Urinary bladder (tissue), 4 donors: ENCODE data around the gene CPLX1. TPM values are rescaled to one million over a fixed set of nuclear protein-coding genes. Genes with fewer than 3 reads are reported as not detected.

ENCODE experiments used
- DNase-seq: peaks from one replicate; pipeline ENCODE4 v3.0.0-alpha.2; 2015; ENCODE audit errors: extremely low spot score
- H3K27ac ChIP-seq: one replicate; pipeline ENCODE4 v1.5.1; 2013; ENCODE audit warnings: low read depth, mild to moderate bottlenecking, moderate library complexity
- H3K36me3 ChIP-seq: one replicate; pipeline ENCODE4 v1.6.1; 2013; ENCODE audit warnings: mild to moderate bottlenecking, moderate library complexity; ENCODE audit not compliant: insufficient read depth
- H3K4me1 ChIP-seq: one replicate; pipeline ENCODE4 v1.6.1; 2013; ENCODE audit warnings: mild to moderate bottlenecking, moderate library complexity; ENCODE audit not compliant: insufficient read depth
- H3K4me3 ChIP-seq: one replicate; pipeline ENCODE4 v1.5.1; 2013; ENCODE audit warnings: low read depth, low read length
- WGBS: extraction: QIAGEN DNeasy Blood & Tissue Kit; methylation state at CpG from one replicate; pipeline ENCODE4 v1.1.7; 2013; 5-methylcytosine and 5-hydroxymethylcytosine counted together
- polyA plus RNA-seq: library from polyadenylated mRNA; stranded (reverse); fragments of 200-250 nt; gene quantifications from one replicate; pipeline ENCODE4 v1.2.3, GENCODE V29; 2013
- total RNA-seq: library from RNA; depleted of rRNA; stranded (reverse); fragments of >200 nt; gene quantifications from one replicate; pipeline ENCODE4 v1.2.3, GENCODE V29; 2014
- donor health status: healthy with polysubstance abuse.
- donor health status: healthy.

CPLX1 gene
- total and polyA plus RNA-seq, 2 donors = 0.48 to 3.6 TPM

DNA sequence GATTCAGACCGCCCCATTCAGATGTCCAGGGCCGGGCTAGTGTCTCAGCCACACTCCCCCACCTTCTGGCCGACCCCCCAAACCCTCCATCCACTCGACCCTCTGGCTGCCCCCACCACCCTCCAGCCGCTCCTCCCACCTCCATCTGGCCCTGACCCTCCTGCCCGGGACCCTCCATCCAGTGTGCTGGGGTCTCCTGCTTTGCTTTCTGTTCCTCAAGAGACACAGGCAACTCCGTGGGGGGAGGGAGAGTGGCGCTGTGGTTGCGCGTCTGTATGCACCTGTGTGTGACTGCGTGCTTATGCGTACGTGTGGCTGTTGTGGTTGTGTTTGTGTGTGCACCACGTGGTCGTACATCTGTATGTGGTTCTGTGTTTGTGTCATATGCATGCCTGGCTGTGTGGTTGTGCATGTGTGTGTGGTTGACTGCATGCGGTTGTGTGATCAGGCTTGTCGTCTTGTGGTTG lies 33.3 kb downstream of the CPLX1 start:
- DNase-seq = no peak
- WGBS = 41% methylated on average over 17 of the region's 17 CpGs
- Histone ChIP-seq H3K4me1 (peaks cover 1% of the 10 kb centered on the region), H3K36me3 (no peaks in the 10 kb centered on the region), H3K4me3 (no peak overlapping the region), H3K27ac (no peak overlapping the region)

DNA sequence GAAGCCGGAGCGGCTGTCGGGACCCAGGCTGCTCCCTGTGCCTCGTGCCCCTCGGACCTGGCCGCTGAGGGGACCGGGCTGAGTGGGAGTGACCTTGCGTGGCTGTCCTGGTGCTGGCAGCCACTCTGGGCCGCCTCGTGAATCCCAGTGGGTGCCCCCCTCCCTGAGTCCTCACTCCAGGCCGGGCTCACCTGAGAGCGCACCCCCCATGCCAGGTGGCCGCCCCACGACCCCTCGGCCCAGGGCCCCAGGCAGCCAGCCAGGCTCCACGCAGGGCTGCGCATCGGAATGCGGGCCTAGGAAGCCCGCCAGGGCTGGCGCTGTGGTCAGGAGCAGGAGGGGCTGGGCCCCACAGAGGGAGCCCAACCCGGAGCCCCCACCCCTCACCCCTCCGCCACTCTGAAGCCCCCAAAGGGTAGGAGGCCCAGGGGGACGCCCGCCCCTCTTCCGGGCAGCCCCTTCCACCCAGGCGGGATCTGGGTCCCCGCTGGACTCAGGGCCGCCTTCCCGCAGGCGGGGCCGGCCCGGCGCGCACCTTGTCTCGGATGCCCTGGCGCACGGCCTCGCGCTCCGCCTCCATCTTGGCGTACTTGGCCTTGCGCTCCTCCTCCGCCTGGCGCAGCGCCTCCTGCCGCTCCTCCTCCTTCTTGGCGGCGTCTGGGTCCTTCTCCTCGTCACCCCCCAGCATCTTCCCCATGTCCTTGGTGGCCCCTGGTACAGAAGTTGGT lies 33.9 kb downstream of the CPLX1 start:
- peak overlapping the region; percentile 6 for H3K4me3 ChIP-seq
- no peak for DNase-seq
- no peaks in the 10 kb centered on the region for H3K36me3 ChIP-seq
- H3K27ac ChIP-seq = no peak overlapping the region
- peaks cover 1% of the 10 kb centered on the region for H3K4me1 ChIP-seq
- WGBS = 11% methylated on average over 50 of the region's 50 CpGs

DNA sequence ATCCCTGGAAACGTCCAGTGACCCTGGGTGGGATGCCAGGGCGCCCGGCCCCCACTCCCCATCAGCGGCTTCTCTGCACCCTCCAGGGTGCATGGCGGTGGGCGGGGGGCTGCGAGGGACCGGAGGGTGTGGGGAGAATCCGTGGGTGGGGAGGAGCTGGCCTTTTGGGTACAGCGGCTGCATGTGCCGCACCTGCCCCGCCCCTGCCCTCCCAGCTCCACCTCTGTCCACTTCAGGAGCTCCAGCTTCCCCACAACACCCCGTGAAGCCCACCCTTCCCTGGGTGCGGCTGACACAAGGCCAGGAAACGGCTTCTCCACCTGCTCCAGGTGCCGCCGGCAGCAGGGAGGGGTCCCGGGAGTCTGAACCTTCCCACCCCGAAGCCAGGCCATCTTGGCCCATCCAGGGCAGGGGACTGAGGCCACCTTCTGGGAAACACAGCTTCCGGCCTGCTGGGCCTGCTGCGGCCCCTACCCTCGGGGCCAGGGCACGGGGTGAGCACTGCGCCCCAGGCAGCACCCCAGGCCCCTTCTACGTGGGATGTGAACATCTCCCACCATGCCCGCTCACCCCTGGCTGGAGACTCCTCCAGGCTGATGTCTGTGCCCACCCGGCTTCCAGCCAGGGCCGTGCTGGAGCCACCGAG lies 34.6 kb downstream of the CPLX1 start:
- Histone ChIP-seq H3K27ac (no peak overlapping the region), H3K36me3 (no peaks in the 10 kb centered on the region), H3K4me1 (peaks cover 1% of the 10 kb centered on the region), H3K4me3 (no peak overlapping the region)
- 67% methylated on average over 29 of the region's 29 CpGs for WGBS
- no peak for DNase-seq

DNA sequence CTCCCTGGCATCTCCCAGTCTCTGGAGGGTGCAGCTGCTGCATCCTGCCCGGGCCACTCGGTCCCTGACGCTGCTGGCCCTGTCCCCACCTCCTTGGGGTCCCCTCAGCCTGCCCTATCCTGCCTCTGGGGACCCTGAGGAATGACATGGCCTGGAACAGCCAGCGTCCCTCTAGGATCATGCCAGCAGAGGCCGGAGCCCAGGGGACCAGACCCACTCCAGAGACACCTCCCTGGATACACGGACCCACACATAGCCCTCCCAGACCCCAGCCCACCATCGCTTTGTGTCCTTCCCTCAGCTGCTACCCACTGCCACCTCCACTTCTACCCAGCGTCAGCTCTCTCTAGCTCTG lies 35.5 kb downstream of the CPLX1 start:
- H3K4me1 ChIP-seq = no peaks in the 10 kb centered on the region
- H3K4me3 ChIP-seq = no peak overlapping the region
- 66% methylated on average over 8 of the region's 8 CpGs for WGBS
- H3K36me3 ChIP-seq = no peaks in the 10 kb centered on the region
- DNase-seq = no peak
- no peak overlapping the region for H3K27ac ChIP-seq

DNA sequence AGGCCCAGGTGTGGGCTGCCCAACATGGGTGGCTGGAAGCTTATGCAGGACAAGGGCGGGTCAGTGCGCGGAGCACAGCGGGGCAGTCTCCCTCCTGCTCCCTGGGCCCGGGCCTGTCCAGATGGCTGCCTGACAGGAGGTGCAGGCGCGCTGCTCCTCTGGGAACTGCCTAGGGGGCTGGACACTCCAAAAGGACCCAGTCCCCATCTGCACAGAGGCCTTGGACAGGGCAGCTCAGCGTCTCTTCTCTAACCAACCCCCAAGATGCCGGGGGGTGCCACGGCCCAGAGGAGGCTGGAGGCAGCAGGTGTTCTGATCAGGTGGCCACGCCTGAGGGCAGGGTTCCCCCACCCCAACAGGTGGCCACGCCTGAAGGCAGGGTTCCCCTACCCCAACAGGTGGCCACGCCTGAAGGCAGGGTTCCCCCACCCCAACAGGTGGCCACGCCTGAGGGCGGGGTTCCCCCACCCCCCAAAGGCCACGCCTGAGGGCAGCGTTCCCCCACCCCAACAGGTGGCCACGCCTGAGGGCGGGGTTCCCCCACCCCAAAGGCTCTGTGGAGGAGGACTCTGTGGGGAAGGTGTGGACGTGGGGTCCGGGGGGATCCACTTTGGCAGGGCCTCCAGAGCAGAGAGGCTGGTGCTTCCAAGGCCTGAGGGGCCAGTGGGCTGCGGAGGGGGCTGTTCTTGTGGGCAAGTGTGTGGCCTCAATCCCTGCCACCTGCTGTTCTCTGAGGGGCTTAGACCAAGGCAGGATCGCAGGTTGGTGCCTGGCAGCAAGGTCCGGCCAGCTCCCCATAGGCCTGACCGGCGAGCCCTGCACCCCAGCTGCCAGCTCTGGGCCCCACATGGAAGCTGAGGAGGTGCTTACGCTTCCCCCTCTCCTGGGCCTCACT lies 36.1 kb downstream of the CPLX1 start:
- no peak for DNase-seq
- no peaks in the 10 kb centered on the region for H3K4me1 ChIP-seq
- no peak overlapping the region for H3K27ac ChIP-seq
- 85% methylated on average over 27 of the region's 27 CpGs for WGBS
- no peak overlapping the region for H3K4me3 ChIP-seq
- H3K36me3 ChIP-seq = no peaks in the 10 kb centered on the region

DNA sequence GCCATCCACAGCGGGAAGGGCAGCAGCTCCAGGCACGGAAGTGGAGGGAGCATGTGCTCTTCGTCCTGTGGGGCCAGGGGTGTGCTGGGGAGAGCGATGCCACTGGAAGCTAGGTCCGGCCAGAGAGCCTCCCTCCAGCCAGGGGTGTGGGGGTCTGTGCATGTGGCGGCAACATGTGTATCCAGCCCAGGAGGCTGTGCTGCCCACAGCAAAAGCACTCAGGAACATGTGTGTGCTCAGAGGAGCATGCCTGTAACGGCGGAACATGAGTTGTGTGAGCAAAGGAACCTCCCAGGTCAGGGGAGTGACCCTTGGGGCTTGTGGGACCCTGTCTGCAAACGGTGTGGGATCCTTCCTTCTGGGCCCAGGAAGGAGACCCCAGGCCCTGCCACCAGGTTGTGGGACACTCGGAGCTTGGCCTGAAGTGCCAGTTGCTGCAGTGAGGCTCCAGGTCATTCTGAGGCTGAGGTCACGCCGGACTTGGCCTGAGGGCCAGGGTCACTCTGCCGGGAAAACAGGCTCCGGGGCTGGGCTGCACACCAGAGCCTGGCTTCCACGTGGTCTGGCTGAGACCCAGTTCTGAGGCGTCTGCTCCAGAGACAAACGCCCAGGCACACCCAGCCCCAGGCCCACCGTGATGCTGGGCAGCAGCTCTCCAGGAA lies 37.2 kb downstream of the CPLX1 start:
- 62% methylated on average over 18 of the region's 18 CpGs for WGBS
- no peaks in the 10 kb centered on the region for H3K36me3 ChIP-seq
- no peaks in the 10 kb centered on the region for H3K4me1 ChIP-seq
- H3K27ac ChIP-seq = no peak overlapping the region
- H3K4me3 ChIP-seq = no peak overlapping the region
- no peak for DNase-seq

DNA sequence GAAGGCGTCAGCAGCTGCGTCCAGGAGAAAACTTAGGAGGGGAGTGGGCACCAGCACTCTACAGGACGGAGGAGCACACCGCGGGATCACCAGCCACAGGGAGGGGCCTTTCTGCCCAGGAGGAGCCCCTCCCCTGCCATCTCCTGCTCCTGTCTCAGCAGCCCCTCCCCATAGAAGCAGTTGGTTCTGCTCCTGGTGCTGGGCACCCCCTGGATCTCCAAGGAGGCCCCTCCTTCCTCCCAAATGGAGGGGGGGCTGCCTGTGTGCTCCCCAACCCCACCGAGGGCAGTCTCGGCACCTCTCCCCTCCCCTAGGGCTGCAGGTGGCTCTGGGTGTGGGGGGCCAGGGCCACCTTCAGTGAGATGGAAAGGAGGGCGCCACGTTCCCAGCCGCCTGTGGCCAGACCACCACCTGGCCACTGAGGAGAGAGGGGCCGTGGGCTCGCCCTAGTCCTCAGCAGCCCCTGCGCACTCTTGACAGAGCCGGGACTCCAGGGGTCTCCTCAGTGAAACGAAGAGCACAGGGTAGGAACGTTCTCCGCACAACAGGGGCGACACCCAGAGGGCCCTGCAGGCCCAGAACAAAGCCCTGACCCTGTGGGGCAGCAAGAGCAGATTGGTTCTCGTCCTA lies 37.8 kb downstream of the CPLX1 start:
- Histone ChIP-seq H3K4me3 (no peak overlapping the region), H3K4me1 (no peaks in the 10 kb centered on the region), H3K27ac (no peak overlapping the region), H3K36me3 (no peaks in the 10 kb centered on the region)
- DNase-seq = no peak
- WGBS = 86% methylated on average over 19 of the region's 19 CpGs

DNA sequence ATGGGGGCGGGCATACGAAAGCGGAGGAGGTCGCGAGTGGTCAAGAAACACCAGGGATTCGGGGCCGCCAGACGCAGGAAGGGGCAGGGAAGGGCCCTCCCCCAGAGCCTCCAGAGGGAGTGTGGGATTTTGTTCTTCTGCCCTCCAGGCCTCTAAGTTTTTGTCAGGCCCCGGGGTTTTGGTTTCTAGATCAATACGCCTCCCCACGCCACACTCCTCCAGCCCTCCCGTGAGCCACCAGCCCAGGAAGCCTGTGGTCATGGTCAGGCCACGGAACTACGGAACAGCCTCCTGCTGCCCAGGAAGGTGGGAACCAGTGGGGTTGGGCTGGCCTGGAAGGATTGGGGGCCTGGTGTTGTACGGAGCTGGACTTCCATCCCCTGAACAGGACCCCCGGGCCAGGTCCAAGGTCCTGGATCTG lies 38.4 kb downstream of the CPLX1 start:
- WGBS = 79% methylated on average over 16 of the region's 16 CpGs
- Histone ChIP-seq H3K27ac (no peak overlapping the region), H3K36me3 (no peaks in the 10 kb centered on the region), H3K4me3 (no peak overlapping the region), H3K4me1 (no peaks in the 10 kb centered on the region)
- DNase-seq = no peak

DNA sequence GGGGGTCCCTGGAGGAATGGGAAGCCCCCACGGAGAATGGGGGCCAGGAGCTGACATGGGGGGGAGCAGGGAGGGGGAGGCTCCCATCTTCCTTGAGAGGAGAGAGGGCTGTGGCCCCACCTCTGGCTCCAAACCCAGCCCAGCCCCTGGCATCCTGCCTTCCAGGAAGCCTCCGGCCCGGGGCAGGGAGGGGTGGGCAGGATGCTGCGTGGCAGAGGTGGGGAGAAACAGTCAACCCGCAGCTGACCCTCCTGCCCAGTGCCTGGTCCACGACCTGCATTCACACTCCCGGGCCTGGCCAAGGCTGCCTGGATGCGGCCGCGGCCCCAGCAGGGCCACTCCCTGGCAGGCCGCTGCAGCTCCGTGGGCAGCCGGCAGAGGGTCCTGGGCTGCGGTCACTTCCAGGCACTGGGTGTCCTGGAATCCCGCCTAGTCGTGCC lies 39.0 kb downstream of the CPLX1 start:
- H3K27ac ChIP-seq = no peak overlapping the region

DNA sequence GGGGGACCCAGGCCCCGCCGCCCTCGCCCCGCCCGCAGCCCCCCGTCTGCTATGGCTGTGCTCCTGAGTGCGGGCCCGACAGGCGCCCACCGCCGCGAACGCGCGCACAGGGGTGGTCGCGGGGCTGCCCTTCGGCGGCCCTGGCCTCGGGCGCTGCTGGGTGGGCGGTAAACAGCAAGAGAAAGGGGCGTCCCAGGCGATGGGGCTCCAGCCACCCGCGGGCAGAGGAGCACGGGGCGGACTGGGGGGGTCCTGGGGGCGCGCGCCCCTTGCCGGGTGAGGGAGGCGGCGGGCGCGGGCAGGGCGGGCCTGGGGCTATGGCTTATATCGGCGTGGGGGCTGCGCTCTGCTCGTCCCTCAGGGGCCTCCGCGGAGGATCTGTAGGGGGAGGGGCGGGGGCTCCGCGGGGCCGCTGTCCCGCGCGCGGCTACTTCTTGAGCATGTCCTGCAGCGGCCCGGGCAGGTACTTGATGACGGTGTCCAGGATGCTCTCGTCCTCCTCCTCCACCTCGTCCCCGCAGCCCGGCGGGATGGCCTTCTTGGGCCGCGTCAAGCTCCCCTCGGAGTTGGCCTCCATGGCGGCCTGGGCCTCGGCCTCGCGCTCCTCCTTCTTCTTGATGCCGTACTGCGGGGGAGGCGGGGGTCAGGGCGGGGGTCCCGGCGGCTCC lies 39.7 kb downstream of the CPLX1 start:
- no peaks in the 10 kb centered on the region for H3K4me1 ChIP-seq

More for the DNA sequence above, 39.0 kb downstream of the CPLX1 start:
- H3K36me3 ChIP-seq = no peaks in the 10 kb centered on the region
- H3K4me1 ChIP-seq = no peaks in the 10 kb centered on the region
- peak overlapping the region; percentile 39 for H3K4me3 ChIP-seq
- 42% methylated on average over 16 of the region's 16 CpGs for whole genome bisulfite sequencing
- DNase-seq = no peak

DNA sequence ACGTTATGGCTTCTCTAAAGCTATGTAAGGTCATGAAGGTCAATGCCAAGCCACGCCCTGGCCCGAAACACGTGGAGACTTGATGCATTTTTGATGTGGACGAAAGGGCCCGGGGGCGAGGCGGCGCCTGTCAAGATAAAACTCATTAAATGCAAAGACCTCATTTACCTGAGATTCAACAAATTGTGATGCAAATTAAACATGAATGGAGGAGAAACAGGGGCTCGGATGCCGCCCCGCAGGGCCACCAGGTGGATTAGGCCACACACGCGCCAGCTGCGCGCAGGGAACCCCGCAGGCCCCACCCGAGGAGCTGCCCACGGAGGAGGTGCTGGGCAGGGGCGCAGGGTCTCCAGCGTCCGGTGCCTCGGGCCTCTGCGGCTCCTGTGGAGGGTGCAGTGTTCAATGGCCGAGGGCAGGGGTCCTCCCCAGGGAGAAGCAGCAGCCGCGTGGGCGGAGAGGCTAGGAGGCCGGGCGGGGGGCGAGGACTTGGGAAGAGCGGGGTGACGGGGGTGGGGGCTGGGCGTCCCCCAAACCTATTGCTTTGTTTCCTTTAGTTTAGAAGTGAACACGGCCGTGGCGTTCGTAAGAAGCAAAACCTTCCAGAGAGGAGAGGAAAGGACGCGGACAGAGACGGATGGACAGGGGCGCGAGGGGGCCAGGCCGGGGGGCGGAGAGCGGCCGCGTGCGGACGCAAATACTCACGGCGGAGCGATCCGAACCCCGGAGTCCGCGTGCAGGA lies 40.4 kb downstream of the CPLX1 start:
- no peaks in the 10 kb centered on the region for H3K36me3 ChIP-seq
- peak overlapping the region; percentile 39 for H3K4me3 ChIP-seq
- no peak overlapping the region for H3K27ac ChIP-seq
- DNase-seq = no peak
- WGBS = 19% methylated on average over 57 of the region's 57 CpGs
- no peaks in the 10 kb centered on the region for H3K4me1 ChIP-seq

More for the DNA sequence above, 39.7 kb downstream of the CPLX1 start:
- Histone ChIP-seq H3K4me3 (peak overlapping the region; percentile 39), H3K27ac (no peak overlapping the region), H3K36me3 (no peaks in the 10 kb centered on the region)
- no peak for DNase-seq
- WGBS = 3% methylated on average over 71 of the region's 72 CpGs
